Skeletal muscle tissue (tissue), 4 donors: ENCODE data around the gene KIF3A. TPM values are rescaled to one million over a fixed set of nuclear protein-coding genes. Genes with fewer than 3 reads are reported as not detected.

Experiments
- H3K27ac ChIP-seq: one replicate; pipeline ENCODE4 v1.7.0; 2013; ENCODE audit warnings: mild to moderate bottlenecking, low read depth, low read length, inconsistent platforms
- H3K27me3 ChIP-seq, 3 donors: one replicate each; pipeline ENCODE4 v1.7.0; 2013; ENCODE audit warnings: low read length in 3 of 3; ENCODE audit not compliant: control insufficient read depth in 3 of 3, insufficient read depth in 3 of 3
- H3K36me3 ChIP-seq, 3 donors: one replicate each; pipeline ENCODE4 v1.7.0; 2013; ENCODE audit warnings: low read length in 3 of 3; ENCODE audit not compliant: control insufficient read depth in 3 of 3, insufficient read depth in 3 of 3
- H3K4me1 ChIP-seq, 3 donors: one replicate each; pipeline ENCODE4 v1.7.0; 2013; ENCODE audit warnings: low read length in 3 of 3, mild to moderate bottlenecking in 3 of 3; ENCODE audit not compliant: control insufficient read depth in 3 of 3, insufficient read depth in 3 of 3
- H3K4me3 ChIP-seq, 3 donors: one replicate each; pipeline ENCODE4 v1.7.0; 2013; ENCODE audit warnings: low read length in 3 of 3
- H3K9ac ChIP-seq, 3 donors: one replicate each; pipeline ENCODE4 v1.7.0; 2013; ENCODE audit warnings: low read length in 3 of 3, mild to moderate bottlenecking in 3 of 3, moderate library complexity in 2 of 3, low read depth in 1 of 3
- H3K9me3 ChIP-seq, 3 donors: one replicate each; pipeline ENCODE4 v1.7.0; 2013; ENCODE audit warnings: low read length in 3 of 3; ENCODE audit not compliant: control insufficient read depth in 3 of 3
- total RNA-seq: library from RNA; depleted of rRNA; stranded (reverse); fragments of >200 nt; gene quantifications from one replicate; pipeline ENCODE4 v1.2.3, GENCODE V29; 2014
- donor health status: Osteomylitis.

Gene KIF3A
- total RNA-seq, 1 donor from 2014 or later: 6.3 TPM

- Histone ChIP-seq H3K4me1 (peaks cover 3 to 9% (median 8%) of the 10 kb centered on the region in 3 donors), H3K4me3 (no peak overlapping the region), H3K9ac (no peak overlapping the region), H3K27me3 (peaks cover 23 to 31% (median 23%) of the 10 kb centered on the region in 3 donors), H3K27ac (no peak overlapping the region), H3K9me3 (no peaks in the 10 kb centered on the region), H3K36me3 (no peaks in the 10 kb centered on the region)
Measured at GRCh38 chr5:132748522-132749000, 11.2 kb upstream of the KIF3A start.

DNA sequence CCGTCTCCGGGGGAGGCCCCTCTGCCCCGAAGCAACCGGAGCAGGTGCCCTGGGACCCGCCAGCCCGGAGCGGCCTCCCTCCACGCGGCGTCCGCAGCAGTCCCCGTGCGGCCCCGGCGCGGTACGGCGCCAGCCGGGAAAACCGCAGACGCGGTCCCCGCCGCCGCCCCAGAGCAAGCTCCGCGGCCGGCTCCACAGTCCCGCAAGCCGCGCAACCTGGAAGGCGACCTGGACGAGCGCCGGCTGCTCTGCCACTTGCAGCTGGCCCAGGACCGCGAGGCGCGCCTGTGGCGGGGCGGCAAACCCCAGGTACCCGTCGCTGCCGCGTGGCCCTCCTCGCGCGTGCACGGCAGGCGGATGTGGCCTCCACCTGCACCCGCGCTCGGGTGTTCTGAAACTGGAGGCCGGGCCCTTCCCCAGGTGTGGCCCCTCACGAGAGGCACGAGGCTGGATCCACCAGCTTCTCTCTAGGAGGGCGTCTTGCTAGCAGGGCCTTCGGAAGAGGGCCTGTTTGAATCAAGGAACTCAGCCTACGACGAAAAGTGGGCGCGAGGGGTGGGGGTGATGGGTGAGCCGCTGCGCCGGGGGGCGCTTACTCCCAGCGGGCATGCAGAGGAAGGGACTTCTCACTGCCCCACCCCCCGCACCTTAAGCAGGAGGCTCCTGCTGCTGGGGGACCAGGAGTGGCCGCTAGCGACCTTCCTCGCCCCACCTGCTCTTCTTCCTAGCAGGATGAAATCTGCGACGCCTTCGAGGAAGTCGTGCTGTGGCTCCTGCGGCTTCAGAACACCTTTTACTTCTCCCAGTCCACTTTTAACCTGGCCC is 10.5 kb upstream of the KIF3A start:
- Histone ChIP-seq H3K4me3 (no peak overlapping the region), H3K27me3 (peaks cover 25 to 31% (median 26%) of the 10 kb centered on the region in 3 donors), H3K27ac (no peak overlapping the region), H3K9ac (no peak overlapping the region), H3K9me3 (no peaks in the 10 kb centered on the region), H3K4me1 (peaks cover 1 to 3% (median 2%) of the 10 kb centered on the region in 3 donors), H3K36me3 (no peaks in the 10 kb centered on the region)

DNA sequence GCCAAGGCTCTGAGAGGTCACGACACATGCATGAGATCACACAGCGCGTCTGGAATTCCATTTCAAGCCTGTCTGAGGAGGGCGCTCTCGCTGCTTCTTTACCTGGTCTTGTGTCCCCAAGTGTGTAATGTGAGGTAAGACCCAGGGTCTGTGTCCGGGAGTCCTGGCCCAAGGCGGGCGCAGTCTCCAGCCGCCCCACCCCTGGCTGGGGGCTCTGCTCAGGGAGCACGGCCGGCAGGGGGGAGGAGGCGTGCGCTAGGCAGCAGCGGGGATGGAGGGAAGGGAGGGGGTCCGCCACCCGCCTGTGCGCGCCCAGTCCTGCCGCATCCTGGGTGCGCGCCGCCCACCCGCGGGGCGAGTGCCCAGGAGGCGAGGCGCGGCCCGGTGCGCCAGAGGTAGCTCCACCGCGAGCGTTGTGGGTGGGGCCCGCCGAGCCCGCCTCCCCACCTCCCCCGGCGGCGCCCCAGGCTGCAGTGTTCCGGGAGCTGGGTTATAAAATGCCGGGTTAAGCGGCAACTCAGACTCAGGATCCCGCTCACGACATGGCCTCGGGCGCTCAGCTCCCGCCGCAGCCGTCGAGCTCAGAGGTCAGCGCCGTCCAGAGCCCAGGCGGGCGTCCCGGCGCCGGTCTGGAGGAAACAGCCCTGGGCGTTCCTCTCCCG is 9.7 kb upstream of the KIF3A start, which contains the start of gene CCNI2:
CCNI2 (plus strand) TSS at position 473 of the 662 bp plus-strand sequence; CDS start at position 543, 70 bp downstream.
- Histone ChIP-seq H3K4me1 (peaks cover 0 to 3% (median 2%) of the 10 kb centered on the region in 3 donors), H3K4me3 (peak within 1 kb of the TSS in 2 of 3 donors; percentile 26 to 29), H3K9me3 (no peaks in the 10 kb centered on the region), H3K9ac (peak within 1 kb of the TSS in 1 of 3 donors; percentile 45), H3K27ac (no peak within 1 kb of the TSS), H3K36me3 (no peaks in the 10 kb centered on the region), H3K27me3 (peaks cover 25 to 31% (median 30%) of the 10 kb centered on the region in 3 donors)

- Histone ChIP-seq H3K27ac (no peak overlapping the region), H3K9me3 (no peaks in the 10 kb centered on the region), H3K9ac (no peak overlapping the region), H3K4me3 (no peak overlapping the region), H3K4me1 (peaks cover 0 to 3% (median 2%) of the 10 kb centered on the region in 3 donors), H3K27me3 (peaks cover 25 to 32% (median 31%) of the 10 kb centered on the region in 3 donors), H3K36me3 (no peaks in the 10 kb centered on the region)
Measured at GRCh38 chr5:132746592-132746953, 9.2 kb upstream of the KIF3A start.

- no peaks in the 10 kb centered on the region for H3K9me3 ChIP-seq
- H3K36me3 ChIP-seq: no peaks in the 10 kb centered on the region
- peaks cover 25 to 32% (median 31%) of the 10 kb centered on the region in 3 donors for H3K27me3 ChIP-seq
- H3K27ac ChIP-seq: no peak overlapping the region
- no peak overlapping the region for H3K9ac ChIP-seq
- H3K4me1 ChIP-seq: peaks cover 0 to 3% (median 2%) of the 10 kb centered on the region in 3 donors
- no peak overlapping the region for H3K4me3 ChIP-seq
Measured at GRCh38 chr5:132744659-132745058, 7.3 kb upstream of the KIF3A start.

- Histone ChIP-seq H3K36me3 (no peaks in the 10 kb centered on the region), H3K4me3 (no peak overlapping the region), H3K27ac (no peak overlapping the region), H3K9ac (no peak overlapping the region), H3K9me3 (no peaks in the 10 kb centered on the region), H3K4me1 (peaks cover 2 to 7% (median 4%) of the 10 kb centered on the region in 3 donors), H3K27me3 (peaks cover 18 to 23% (median 21%) of the 10 kb centered on the region in 3 donors)
Measured at GRCh38 chr5:132742626-132743025, 5.3 kb upstream of the KIF3A start.

- H3K4me1 ChIP-seq: peaks cover 5 to 10% (median 6%) of the 10 kb centered on the region in 3 donors
- no peaks in the 10 kb centered on the region for H3K36me3 ChIP-seq
- H3K9me3 ChIP-seq: no peaks in the 10 kb centered on the region
- no peak overlapping the region for H3K4me3 ChIP-seq
- no peak overlapping the region for H3K9ac ChIP-seq
- peaks cover 13 to 23% (median 17%) of the 10 kb centered on the region in 3 donors for H3K27me3 ChIP-seq
- H3K27ac ChIP-seq: no peak overlapping the region
Measured at GRCh38 chr5:132742158-132742557, 4.8 kb upstream of the KIF3A start.

- Histone ChIP-seq H3K36me3 (no peaks in the 10 kb centered on the region), H3K27ac (no peak overlapping the region), H3K27me3 (peaks cover 0 to 9% (median 2%) of the 10 kb centered on the region in 3 donors), H3K4me3 (no peak overlapping the region), H3K9me3 (no peaks in the 10 kb centered on the region), H3K4me1 (peaks cover 8 to 14% (median 12%) of the 10 kb centered on the region in 3 donors), H3K9ac (no peak overlapping the region)
Measured at GRCh38 chr5:132739232-132739631, 1.9 kb upstream of the KIF3A start.

GRCh38 chr5:132737982-132738681 is 786 bp upstream of the KIF3A start:
- no peaks in the 10 kb centered on the region for H3K9me3 ChIP-seq
- peaks cover 0 to 8% (median 2%) of the 10 kb centered on the region in 3 donors for H3K27me3 ChIP-seq
- H3K36me3 ChIP-seq: peaks cover 0 to 2% (median 0%) of the 10 kb centered on the region in 3 donors
- H3K4me3 ChIP-seq: peak overlapping the region; percentile 87 to 95 (median 93)
- peaks cover 8 to 14% (median 12%) of the 10 kb centered on the region in 3 donors for H3K4me1 ChIP-seq
- no peak overlapping the region for H3K9ac ChIP-seq
- H3K27ac ChIP-seq: no peak overlapping the region
